H9 (cell line): ENCODE measurements around the gene PROP1. TPM values are rescaled to one million over a fixed set of nuclear protein-coding genes. Genes with fewer than 3 reads are reported as not detected.
"Not testable (repeated sequence)": the region's sequence is repeated elsewhere in the genome, so short reads cannot be mapped to it uniquely, and the experiment has no call there.

Source experiments
- DNase-seq: peaks from one replicate; pipeline ENCODE4 v3.0.0-alpha.2; 2017
- H2AFZ ChIP-seq: one replicate; pipeline ENCODE4 v1.6.1; 2013; ENCODE audit warnings: mild to moderate bottlenecking, low read length, control low read depth, moderate library complexity
- H2AK5ac ChIP-seq: 2 replicates; pipeline ENCODE4 v1.6.1; 2013; ENCODE audit warnings: low read length, control low read depth, mixed read lengths; ENCODE audit not compliant: insufficient read length
- H2BK120ac ChIP-seq: one replicate; pipeline ENCODE4 v1.6.1; 2013; ENCODE audit warnings: low read depth, mild to moderate bottlenecking, low read length, control low read depth, inconsistent platforms; ENCODE audit not compliant: poor library complexity, severe bottlenecking
- H2BK12ac ChIP-seq: 2 replicates; pipeline ENCODE4 v1.6.1; 2013; ENCODE audit warnings: low read length, control low read depth, mixed read lengths, low read depth; ENCODE audit not compliant: insufficient read length
- H2BK15ac ChIP-seq: 2 replicates; pipeline ENCODE4 v1.6.1; 2013; ENCODE audit warnings: low read depth, low read length, control low read depth
- H2BK20ac ChIP-seq: one replicate; pipeline ENCODE4 v1.6.1; 2013; ENCODE audit warnings: low read depth, mild to moderate bottlenecking, low read length, control low read depth, inconsistent platforms; ENCODE audit not compliant: poor library complexity, severe bottlenecking
- H2BK5ac ChIP-seq: 2 replicates; pipeline ENCODE4 v1.6.1; 2013; ENCODE audit warnings: low read length, control low read depth, mixed read lengths; ENCODE audit not compliant: insufficient read length
- H3K14ac ChIP-seq: 2 replicates; pipeline ENCODE4 v1.6.1; 2013; ENCODE audit warnings: low read length, control low read depth; ENCODE audit not compliant: insufficient read depth
- H3K18ac ChIP-seq: 2 replicates; pipeline ENCODE4 v1.6.1; 2013; ENCODE audit warnings: low read depth, mild to moderate bottlenecking, mixed read lengths, low read length, control low read depth; ENCODE audit not compliant: insufficient read length
- H3K23ac ChIP-seq: 2 replicates; pipeline ENCODE4 v1.6.1; 2013; ENCODE audit warnings: low read length, control low read depth, mixed read lengths, low read depth; ENCODE audit not compliant: insufficient read length
- H3K23me2 ChIP-seq: 2 replicates; pipeline ENCODE4 v1.6.1; 2013; ENCODE audit warnings: low read depth, mild to moderate bottlenecking, mixed read lengths, low read length, control low read depth; ENCODE audit not compliant: insufficient read length, poor library complexity, severe bottlenecking
- H3K27ac ChIP-seq: 2 replicates; pipeline ENCODE4 v1.5.1; 2013; ENCODE audit warnings: low read length, control low read depth, mixed read lengths, low read depth; ENCODE audit not compliant: insufficient read length
- H3K27me3 ChIP-seq: 2 replicates; pipeline ENCODE4 v1.6.1; 2013; ENCODE audit warnings: low read length, control low read depth, inconsistent platforms; ENCODE audit not compliant: insufficient read depth
- H3K4ac ChIP-seq: 2 replicates; pipeline ENCODE4 v1.6.1; 2013; ENCODE audit warnings: low read depth, mild to moderate bottlenecking, control low read depth, inconsistent platforms, low read length, moderate library complexity
- H3K4me1 ChIP-seq: 2 replicates; pipeline ENCODE4 v1.6.1; 2013; ENCODE audit warnings: low read length, control low read depth, inconsistent platforms; ENCODE audit not compliant: insufficient read depth
- H3K4me2 ChIP-seq: 2 replicates; pipeline ENCODE4 v1.6.1; 2013; ENCODE audit warnings: low read length, control low read depth, mixed read lengths; ENCODE audit not compliant: insufficient read length, insufficient read depth
- H3K56ac ChIP-seq: 2 replicates; pipeline ENCODE4 v1.6.1; 2013; ENCODE audit warnings: low read depth, mild to moderate bottlenecking, mixed read lengths, low read length, control low read depth; ENCODE audit not compliant: insufficient read length
- H3K79me1 ChIP-seq: 2 replicates; pipeline ENCODE4 v1.6.1; 2013; ENCODE audit warnings: low read depth, mild to moderate bottlenecking, moderate library complexity, low read length, control low read depth, inconsistent platforms; ENCODE audit not compliant: insufficient read depth, poor library complexity, severe bottlenecking
- H3K79me2 ChIP-seq: 2 replicates; pipeline ENCODE4 v1.6.1; 2013; ENCODE audit warnings: low read length, control low read depth, inconsistent platforms; ENCODE audit not compliant: insufficient read depth
- H3K9ac ChIP-seq: 2 replicates; pipeline ENCODE4 v1.6.1; 2013; ENCODE audit warnings: low read length, control low read depth, mixed read lengths; ENCODE audit not compliant: insufficient read length; ENCODE audit errors: extremely low read depth
- H3K9me3 ChIP-seq: one replicate; pipeline ENCODE4 v1.6.1; 2013; ENCODE audit warnings: low read depth, low read length, inconsistent platforms; ENCODE audit not compliant: control insufficient read depth
- H3T11ph ChIP-seq: one replicate; pipeline ENCODE4 v1.6.1; 2013; ENCODE audit warnings: mild to moderate bottlenecking, low read length, control low read depth, inconsistent platforms
- H4K20me1 ChIP-seq: one replicate; pipeline ENCODE4 v1.6.1; 2013; ENCODE audit not compliant: control insufficient read depth, insufficient read length, insufficient read depth
- H4K5ac ChIP-seq: 2 replicates; pipeline ENCODE4 v1.6.1; 2013; ENCODE audit warnings: low read depth, mild to moderate bottlenecking, mixed read lengths, low read length, control low read depth; ENCODE audit not compliant: insufficient read length
- H4K8ac ChIP-seq: replicated peaks from 2 replicates; pipeline ENCODE4 v1.6.1; 2013; ENCODE audit warnings: low read length, control low read depth, mixed read lengths, low read depth; ENCODE audit not compliant: insufficient read length
- H4K91ac ChIP-seq: 2 replicates; pipeline ENCODE4 v1.6.1; 2013; ENCODE audit warnings: low read depth, mild to moderate bottlenecking, moderate library complexity, mixed read lengths, low read length, control low read depth; ENCODE audit not compliant: insufficient read length
- H3K27ac Mint-ChIP-seq, 3 experiments: 2 replicates in 2 of 3; 3 replicates in 1 of 3; pipeline ENCODE4 v1.8.0; 2020 to 2021; ENCODE audit warnings: mixed read lengths in 3 of 3, mild to moderate bottlenecking in 1 of 3, moderate library complexity in 1 of 3
- H3K27me3 Mint-ChIP-seq: 2 replicates; pipeline ENCODE4 v1.8.0; 2021; ENCODE audit warnings: low read depth, mild to moderate bottlenecking, moderate library complexity, mixed read lengths
- H3K36me3 Mint-ChIP-seq, 3 experiments: 2 replicates in 2 of 3; 3 replicates in 1 of 3; pipeline ENCODE4 v1.8.0; 2020 to 2021; ENCODE audit warnings: low read depth in 3 of 3, mixed read lengths in 3 of 3; ENCODE audit not compliant: insufficient read depth in 1 of 3
- H3K4me1 Mint-ChIP-seq, 2 experiments: 2 replicates each; pipeline ENCODE4 v1.8.0; 2020; ENCODE audit warnings: mixed read lengths in 2 of 2
- H3K4me3 Mint-ChIP-seq, 2 experiments: 2 replicates in 1 of 2; 3 replicates in 1 of 2; pipeline ENCODE4 v1.8.0; 2020 to 2021; ENCODE audit warnings: mild to moderate bottlenecking in 2 of 2, mixed read lengths in 2 of 2, moderate library complexity in 1 of 2
- H3K9me3 Mint-ChIP-seq, 2 experiments: 2 replicates in 1 of 2; 3 replicates in 1 of 2; pipeline ENCODE4 v1.8.0; 2020; ENCODE audit warnings: mild to moderate bottlenecking in 2 of 2, mixed read lengths in 2 of 2, moderate library complexity in 1 of 2
- WGBS: extraction: QIAGEN DNeasy Blood & Tissue Kit; methylation state at CpG from one replicate; pipeline ENCODE4 v1.1.7; 2013; ENCODE audit warnings: missing lambda C conversion rate, low lambda C conversion rate, mixed read lengths; ENCODE audit not compliant: insufficient read length; ENCODE audit errors: extremely low coverage; 5-methylcytosine and 5-hydroxymethylcytosine counted together
- long read RNA-seq: library from polyadenylated mRNA; unstranded; transcript quantifications from one replicate; pipeline ENCODE4 v2.0.0, GENCODE V29; 2020
- total RNA-seq: library from RNA; stranded (reverse); gene quantifications from 2 replicates; pipeline ENCODE4 v1.2.1, GENCODE V29; 2021
- TF ChIP-seq, protein P1 (sequence below): fragments of 200-600 bp; sonication (generic); conservative IDR thresholded peaks from 3 replicates; pipeline ENCODE4 v1.8.0; 2021; ENCODE audit warnings: antibody characterized with exemption, mild to moderate bottlenecking

Gene PROP1
- not detected in 2 replicates for total RNA-seq
- long read RNA-seq, result 0 reads

DNA sequence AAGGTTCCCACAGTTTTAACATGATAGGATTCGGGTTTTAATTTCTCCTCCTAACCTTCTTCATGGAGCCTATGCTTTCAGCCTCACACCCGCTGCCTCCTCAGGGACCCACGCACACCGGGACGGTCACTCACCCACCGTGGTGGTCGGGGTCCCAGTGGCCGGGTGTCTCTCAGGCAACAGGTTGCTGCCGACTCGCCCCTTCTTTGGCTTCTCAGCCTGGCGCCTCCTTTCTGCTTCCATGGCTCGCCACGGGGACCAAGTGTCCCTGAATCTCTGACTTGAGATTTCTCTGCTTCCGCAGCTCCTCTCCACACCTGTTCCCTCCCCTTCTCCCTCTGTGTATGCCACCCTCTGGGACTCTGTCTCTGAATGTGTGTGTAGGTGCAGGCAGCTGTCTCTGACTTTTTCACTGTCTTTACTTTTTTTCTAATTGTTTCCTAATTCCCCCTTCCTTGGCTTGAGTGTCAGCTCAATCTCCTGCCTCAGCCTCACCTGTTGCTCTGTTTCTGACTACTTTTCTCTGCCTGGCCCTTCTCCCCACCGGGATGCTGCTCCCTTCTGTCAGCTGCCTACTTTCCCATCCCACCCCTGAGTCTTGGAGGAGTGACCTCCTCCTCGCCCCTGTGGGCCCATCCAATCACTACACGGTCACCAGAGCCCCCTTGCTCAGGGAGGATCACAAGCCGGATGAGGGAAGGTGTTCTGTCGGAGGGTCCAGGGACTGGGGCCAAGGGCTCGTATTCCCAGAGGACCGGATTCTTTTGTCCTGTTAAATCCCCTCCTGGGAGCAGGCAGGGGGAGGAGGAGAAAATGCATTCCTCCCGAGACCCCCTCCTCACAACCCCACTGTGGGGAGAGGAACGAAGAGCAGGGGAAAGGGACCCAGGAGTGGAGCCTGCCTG, at the start of gene PROP1:
TSS of gene PROP1 (minus strand) at position 552 of the 905 bp plus-strand sequence. CDS start at position 243, 309 bp downstream.
- no peaks in the 10 kb centered on the region; the same call in 1 of the 2 replicates for H3K4me1 ChIP-seq
- no peak within 1 kb of the TSS for H2BK12ac ChIP-seq
- no peaks in the 10 kb centered on the region for H3K9me3 ChIP-seq
- H4K91ac ChIP-seq, result no peak within 1 kb of the TSS
- peaks cover 0 to 2% of the 10 kb centered on the region in 2 experiments; a peak in 1 of 5 replicates for H3K9me3 Mint-ChIP-seq
- no peak within 1 kb of the TSS for H3K27ac ChIP-seq
- H3K4ac ChIP-seq, result no peak within 1 kb of the TSS
- H4K8ac ChIP-seq, result no peak within 1 kb of the TSS
- WGBS, result no CpG with 5 or more reads among the region's 23 CpGs
- H3K79me2 ChIP-seq, result no peaks in the 10 kb centered on the region
- H3K18ac ChIP-seq, result no peak within 1 kb of the TSS
- H3K27me3 Mint-ChIP-seq, result peaks cover 20% of the 10 kb centered on the region
- H4K20me1 ChIP-seq, result no peaks in the 10 kb centered on the region
- no peak for DNase-seq
- H2BK20ac ChIP-seq, result no peak within 1 kb of the TSS
- H3K4me3 Mint-ChIP-seq, result no peak within 1 kb of the TSS; a peak in 1 of 5 replicates
- no peak within 1 kb of the TSS for H3K4me2 ChIP-seq
- no peak within 1 kb of the TSS for H2BK15ac ChIP-seq
- H2AK5ac ChIP-seq, result no peak within 1 kb of the TSS
- peaks cover 15 to 21% of the 10 kb centered on the region in 2 experiments for H3K4me1 Mint-ChIP-seq
- no peak within 1 kb of the TSS for H2AFZ ChIP-seq
- no peaks in the 10 kb centered on the region for H3K27me3 ChIP-seq
- H2BK120ac ChIP-seq, result no peak within 1 kb of the TSS
- no peak within 1 kb of the TSS for H3K23ac ChIP-seq
- H3K9ac ChIP-seq, result no peak within 1 kb of the TSS
- no peaks in the 10 kb centered on the region for H3K23me2 ChIP-seq
- H3K56ac ChIP-seq, result no peak within 1 kb of the TSS
- H2BK5ac ChIP-seq, result no peak within 1 kb of the TSS
- peak within 1 kb of the TSS in 1 of 3 experiments; percentile 20; a peak in 2 of 7 replicates for H3K27ac Mint-ChIP-seq
- no peaks in the 10 kb centered on the region for H3K36me3 Mint-ChIP-seq
- H3K79me1 ChIP-seq, result no peaks in the 10 kb centered on the region
- no peak within 1 kb of the TSS for H4K5ac ChIP-seq
- no peak within 1 kb of the TSS for H3T11ph ChIP-seq
- TF ChIP-seq, protein P1, sequence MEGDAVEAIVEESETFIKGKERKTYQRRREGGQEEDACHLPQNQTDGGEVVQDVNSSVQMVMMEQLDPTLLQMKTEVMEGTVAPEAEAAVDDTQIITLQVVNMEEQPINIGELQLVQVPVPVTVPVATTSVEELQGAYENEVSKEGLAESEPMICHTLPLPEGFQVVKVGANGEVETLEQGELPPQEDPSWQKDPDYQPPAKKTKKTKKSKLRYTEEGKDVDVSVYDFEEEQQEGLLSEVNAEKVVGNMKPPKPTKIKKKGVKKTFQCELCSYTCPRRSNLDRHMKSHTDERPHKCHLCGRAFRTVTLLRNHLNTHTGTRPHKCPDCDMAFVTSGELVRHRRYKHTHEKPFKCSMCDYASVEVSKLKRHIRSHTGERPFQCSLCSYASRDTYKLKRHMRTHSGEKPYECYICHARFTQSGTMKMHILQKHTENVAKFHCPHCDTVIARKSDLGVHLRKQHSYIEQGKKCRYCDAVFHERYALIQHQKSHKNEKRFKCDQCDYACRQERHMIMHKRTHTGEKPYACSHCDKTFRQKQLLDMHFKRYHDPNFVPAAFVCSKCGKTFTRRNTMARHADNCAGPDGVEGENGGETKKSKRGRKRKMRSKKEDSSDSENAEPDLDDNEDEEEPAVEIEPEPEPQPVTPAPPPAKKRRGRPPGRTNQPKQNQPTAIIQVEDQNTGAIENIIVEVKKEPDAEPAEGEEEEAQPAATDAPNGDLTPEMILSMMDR, result no peak
- no peak within 1 kb of the TSS; the same call in 1 of the 2 replicates for H3K14ac ChIP-seq

DNA sequence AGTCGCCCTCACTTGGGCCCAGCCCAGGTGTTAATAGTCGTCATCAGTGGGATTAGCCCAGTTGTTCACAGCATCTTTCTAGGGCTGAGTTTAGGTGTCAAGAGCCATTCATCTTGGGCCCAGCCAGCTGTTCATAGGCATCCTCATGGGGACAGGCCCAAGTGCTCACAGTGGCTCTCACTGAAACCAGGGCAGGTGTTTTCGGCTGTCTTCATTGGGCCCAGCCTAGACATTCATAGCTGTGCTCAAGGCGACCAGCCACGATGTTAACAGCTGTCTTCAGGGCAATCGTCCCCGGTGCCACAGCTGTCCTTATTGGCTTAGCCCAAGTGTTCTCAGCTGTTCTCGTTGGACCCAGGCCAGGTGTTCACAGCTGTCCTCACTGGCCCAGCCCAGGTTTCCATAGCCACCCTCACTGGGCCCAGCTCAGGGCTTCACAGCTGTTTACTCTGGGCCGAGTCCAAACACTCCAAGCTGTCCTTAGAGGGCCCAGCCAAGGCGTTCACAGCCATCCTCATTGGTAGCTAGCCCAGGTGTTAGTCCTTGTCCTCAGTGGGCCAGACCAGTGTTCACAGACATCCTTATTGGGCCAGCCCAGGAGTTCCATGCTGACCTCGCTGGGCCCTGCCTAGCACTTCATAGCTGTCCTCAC, 23.5 kb upstream of the PROP1 start:
- H3K79me2 ChIP-seq, H3K79me1 ChIP-seq, H2BK12ac ChIP-seq, H4K5ac ChIP-seq, H3K27me3 ChIP-seq, H3K18ac ChIP-seq, H4K20me1 ChIP-seq, H2BK120ac ChIP-seq, H2AFZ ChIP-seq, H3K27ac ChIP-seq, H3K9me3 Mint-ChIP-seq, H3K4me2 ChIP-seq, H3K23ac ChIP-seq, H3K23me2 ChIP-seq, H3K9me3 ChIP-seq, H3K27ac Mint-ChIP-seq, H2BK20ac ChIP-seq, H4K91ac ChIP-seq, H3K56ac ChIP-seq, H3K4me1 ChIP-seq, H3K9ac ChIP-seq, H3K4ac ChIP-seq, H3T11ph ChIP-seq, H2BK15ac ChIP-seq, H3K36me3 Mint-ChIP-seq, H2AK5ac ChIP-seq, H3K4me3 Mint-ChIP-seq, H2BK5ac ChIP-seq, H4K8ac ChIP-seq, H3K14ac ChIP-seq, DNase-seq, H3K4me1 Mint-ChIP-seq, H3K27me3 Mint-ChIP-seq: not testable (repeated sequence)
- WGBS, result no CpG with 5 or more reads among the region's 11 CpGs
